Calu3 (cell line): ENCODE measurements around the gene DMBX1. TPM values are rescaled to one million over a fixed set of nuclear protein-coding genes. Genes with fewer than 3 reads are reported as not detected.

Experiments used
- BruUV-seq: library from RNA; stranded (reverse); fragments of 400-500 nt; replicated peaks from 2 replicates; lab custom pipeline; 2021; lab: Mats Ljungman, UMichigan
- CTCF ChIA-PET: fragments of 300-600 bp; sonication (Branson Sonifier 250); formaldehyde crosslinking; loops from one replicate; lab custom pipeline; 2022; ENCODE audit warnings: antibody characterized with exemption; lab: Charles Lee
- DNase-seq: peaks from one replicate; pipeline ENCODE4 v3.0.0; 2022
- H3K27ac Mint-ChIP-seq: one replicate; pipeline ENCODE4 v1.8.0; 2022; ENCODE audit warnings: mixed read lengths; ENCODE audit not compliant: unreplicated experiment
- H3K27me3 Mint-ChIP-seq: one replicate; pipeline ENCODE4 v1.8.0; 2022; ENCODE audit warnings: mixed read lengths; ENCODE audit not compliant: unreplicated experiment
- H3K36me3 Mint-ChIP-seq: one replicate; pipeline ENCODE4 v1.8.0; 2022; ENCODE audit warnings: mild to moderate bottlenecking, moderate library complexity, mixed read lengths; ENCODE audit not compliant: insufficient read depth, unreplicated experiment
- H3K4me1 Mint-ChIP-seq: one replicate; pipeline ENCODE4 v1.8.0; 2022; ENCODE audit warnings: mild to moderate bottlenecking, low read depth, mixed read lengths; ENCODE audit not compliant: unreplicated experiment
- H3K4me3 Mint-ChIP-seq: one replicate; pipeline ENCODE4 v1.8.0; 2022; ENCODE audit warnings: mild to moderate bottlenecking, low read depth, moderate library complexity, mixed read lengths; ENCODE audit not compliant: unreplicated experiment
- H3K9me3 Mint-ChIP-seq: one replicate; pipeline ENCODE4 v1.8.0; 2022; ENCODE audit warnings: low read depth, mixed read lengths; ENCODE audit not compliant: unreplicated experiment
- CTCF ChIP-seq: fragments of 200-600 bp; IDR thresholded peaks from one replicate; pipeline ENCODE4 v1.8.0; 2022; ENCODE audit warnings: antibody characterized with exemption; ENCODE audit not compliant: unreplicated experiment
- intact Hi-C: fragments of 100-400 bp; cut with micrococcal nuclease; formaldehyde crosslinking; loops from one replicate; pipeline ENCODE4 v1.10.0; 2022; ENCODE audit not compliant: unreplicated experiment
- total RNA-seq: library from RNA; stranded (reverse); gene quantifications from 2 replicates; pipeline ENCODE4 v1.2.3, GENCODE V29; 2022

Gene DMBX1
- total RNA-seq, 1 experiment from 2014 or later, result 2.3 TPM

GRCh38 chr1:46444466-46444865 lies 45.2 kb upstream of the DMBX1 start:
- no peak overlapping the region for H3K4me3 Mint-ChIP-seq
- H3K27me3 Mint-ChIP-seq, result peaks cover 54% of the 10 kb centered on the region
- intact Hi-C loops, result no loop called here
- BruUV-seq, result no TSS peak
- H3K9me3 Mint-ChIP-seq, result no peaks in the 10 kb centered on the region
- TF ChIP-seq CTCF, result no peak
- H3K27ac Mint-ChIP-seq, result no peak overlapping the region
- no peak for DNase-seq
- H3K4me1 Mint-ChIP-seq, result peaks cover 7% of the 10 kb centered on the region
- CTCF ChIA-PET, result no interaction called here
- H3K36me3 Mint-ChIP-seq, result peaks cover 4% of the 10 kb centered on the region

- H3K4me3 Mint-ChIP-seq, result no peak overlapping the region
- H3K27me3 Mint-ChIP-seq, result peaks cover 65% of the 10 kb centered on the region
- DNase-seq, result no peak
- CTCF ChIA-PET, result interaction anchor here (0.9 to 1.9 kb wide), 3 partner anchors 13 to 72 kb away, joined by 3 to 4 read pairs (median 4); no protein-coding TSS in a partner anchor
- H3K27ac Mint-ChIP-seq, result no peak overlapping the region
- BruUV-seq, result no TSS peak
- H3K4me1 Mint-ChIP-seq, result peaks cover 7% of the 10 kb centered on the region
- H3K36me3 Mint-ChIP-seq, result peaks cover 4% of the 10 kb centered on the region
- H3K9me3 Mint-ChIP-seq, result no peaks in the 10 kb centered on the region
- no peak for TF ChIP-seq CTCF
- intact Hi-C loops, result no loop called here
These were observed 43.8 kb upstream of the DMBX1 start for GRCh38 chr1:46445773-46446256.

- no peaks in the 10 kb centered on the region for H3K9me3 Mint-ChIP-seq
- no peak overlapping the region for H3K27ac Mint-ChIP-seq
- DNase-seq, result peak; percentile 87
- intact Hi-C loops, result loop anchor here (1.0 kb wide), 1 partner anchor 101 kb away; no protein-coding TSS in a partner anchor
- peaks cover 75% of the 10 kb centered on the region for H3K27me3 Mint-ChIP-seq
- peak; percentile 91 for TF ChIP-seq CTCF
- no TSS peak for BruUV-seq
- H3K36me3 Mint-ChIP-seq, result peaks cover 4% of the 10 kb centered on the region
- no peak overlapping the region for H3K4me3 Mint-ChIP-seq
- CTCF ChIA-PET, result interaction anchor here (0.5 to 1.9 kb wide), 19 partner anchors 11 to 157 kb away, joined by 3 to 13 read pairs (median 3); partner anchors contain the start of gene MKNK1
- peaks cover 7% of the 10 kb centered on the region for H3K4me1 Mint-ChIP-seq
These were observed 42.8 kb upstream of the DMBX1 start for GRCh38 chr1:46446646-46447498.

- Mint-ChIP-seq H3K9me3 (no peaks in the 10 kb centered on the region), H3K4me1 (peaks cover 3% of the 10 kb centered on the region), H3K27me3 (peaks cover 83% of the 10 kb centered on the region), H3K27ac (no peak overlapping the region), H3K36me3 (peaks cover 4% of the 10 kb centered on the region), H3K4me3 (no peak overlapping the region)
- intact Hi-C loops, result loop anchor here (1.0 kb wide), 1 partner anchor 101 kb away; no protein-coding TSS in a partner anchor
- no peak for TF ChIP-seq CTCF
- no TSS peak for BruUV-seq
- CTCF ChIA-PET, result interaction anchor here (0.5 to 1.9 kb wide), 16 partner anchors 10 to 156 kb away, joined by 3 to 13 read pairs (median 4); partner anchors contain the start of gene MKNK1
- DNase-seq, result no peak
These were observed 42.0 kb upstream of the DMBX1 start for GRCh38 chr1:46447499-46448108.
